Breast epithelium (tissue), 3 donors: ENCODE results near the gene GPR52.

Experiments
- CTCF ChIP-seq, 3 donors: fragments of 450-650 bp; IDR thresholded peaks; one replicate each; pipeline ENCODE4 v1.5.1; 2016 to 2017; ENCODE audit warnings: antibody characterized with exemption in 3 of 3, mild to moderate bottlenecking in 3 of 3, moderate library complexity in 3 of 3
- POLR2A ChIP-seq: fragments of 450-650 bp; IDR thresholded peaks from one replicate; pipeline ENCODE4 v1.6.1; 2016; ENCODE audit warnings: antibody characterized with exemption, mild to moderate bottlenecking, moderate library complexity

- no peak for TF ChIP-seq CTCF (IDR thresholded peaks at IDR 0.05)
- no peak for TF ChIP-seq POLR2A
Measured at GRCh38 chr1:174398246-174398645, 49.5 kb upstream of the GPR52 start.
